CD8-positive, alpha-beta memory T cell (primary cell): ENCODE results near the gene CIB2. TPM values are rescaled to one million over a fixed set of nuclear protein-coding genes. Genes with fewer than 3 reads are reported as not detected.

Source experiments
- CTCF ChIA-PET: fragments of 350-600 bp; sonication (Branson Sonifier 250); formaldehyde crosslinking; loops from one replicate; lab custom pipeline; 2021; ENCODE audit warnings: antibody characterized with exemption; lab: Charles Lee
- POLR2A ChIA-PET: fragments of 350-600 bp; sonication (Branson Sonifier 250); formaldehyde crosslinking; loops from one replicate; lab custom pipeline; 2021; ENCODE audit warnings: antibody characterized with exemption; lab: Charles Lee
- DNase-seq, 5 donors: peaks; one replicate each; pipeline versions ENCODE4 v3.0.0 to v3.0.0-alpha.2; 2020 to 2022; ENCODE audit warnings: mixed read lengths in 1 of 5
- H3K27ac ChIP-seq: one replicate; pipeline ENCODE4 v1.7.0; 2013; ENCODE audit warnings: low read depth, mild to moderate bottlenecking, low read length, moderate library complexity
- H3K27me3 ChIP-seq: 2 replicates; pipeline ENCODE4 v1.7.0; 2013; ENCODE audit warnings: low read length, mild to moderate bottlenecking; ENCODE audit not compliant: insufficient read depth, poor library complexity, severe bottlenecking
- H3K36me3 ChIP-seq: 2 replicates; pipeline ENCODE4 v1.7.0; 2013; ENCODE audit warnings: mild to moderate bottlenecking, low read length, moderate library complexity; ENCODE audit not compliant: insufficient read depth
- H3K4me1 ChIP-seq: 2 replicates; pipeline ENCODE4 v1.7.0; 2013; ENCODE audit warnings: mild to moderate bottlenecking, low read length, moderate library complexity; ENCODE audit not compliant: insufficient read depth
- H3K4me3 ChIP-seq: 2 replicates; pipeline ENCODE4 v1.7.0; 2013; ENCODE audit warnings: mild to moderate bottlenecking, low read length
- H3K9me3 ChIP-seq: 2 replicates; pipeline ENCODE4 v1.7.0; 2013; ENCODE audit warnings: mild to moderate bottlenecking, low read length
- H3K27ac Mint-ChIP-seq, 8 donors: one replicate each; pipeline ENCODE4 v1.8.0; 2020 to 2021; ENCODE audit warnings: mixed read lengths in 8 of 8, mild to moderate bottlenecking in 6 of 8, inconsistent platforms in 3 of 8, moderate library complexity in 3 of 8
- H3K27me3 Mint-ChIP-seq, 2 donors: one replicate each; pipeline ENCODE4 v1.8.0; 2020 to 2021; ENCODE audit warnings: mixed read lengths in 2 of 2, mild to moderate bottlenecking in 1 of 2, moderate library complexity in 1 of 2
- H3K36me3 Mint-ChIP-seq, 3 donors: one replicate each; pipeline ENCODE4 v1.8.0; 2020 to 2021; ENCODE audit warnings: mixed read lengths in 3 of 3, inconsistent platforms in 1 of 3, mild to moderate bottlenecking in 1 of 3
- H3K4me1 Mint-ChIP-seq, 3 donors: one replicate each; pipeline ENCODE4 v1.8.0; 2020 to 2021; ENCODE audit warnings: mixed read lengths in 3 of 3, inconsistent platforms in 1 of 3, mild to moderate bottlenecking in 1 of 3
- H3K4me3 Mint-ChIP-seq, 7 donors: one replicate each; pipeline ENCODE4 v1.8.0; 2020 to 2021; ENCODE audit warnings: mixed read lengths in 7 of 7, mild to moderate bottlenecking in 6 of 7, moderate library complexity in 4 of 7, inconsistent platforms in 2 of 7
- H3K9me3 Mint-ChIP-seq, 5 donors: one replicate each; pipeline ENCODE4 v1.8.0; 2020 to 2022; ENCODE audit warnings: mixed read lengths in 5 of 5, mild to moderate bottlenecking in 3 of 5, moderate library complexity in 2 of 5, inconsistent platforms in 1 of 5
- polyA plus RNA-seq: library from polyadenylated mRNA; unstranded; fragments of 300-500 nt; fragmentation: Illumina TruSeq; gene quantifications from one replicate; pipeline ENCODE4 v1.2.3, GENCODE V29; 2021
- total RNA-seq, 2 experiments: library from RNA; stranded (reverse); gene quantifications; one replicate each; pipeline ENCODE4 v1.2.3, GENCODE V29; 2021

CIB2 gene
- total and polyA plus RNA-seq, 3 experiments from 2014 or later = 2.0 to 2.3 (median 2.1) TPM

- ChIA-PET POLR2A (interaction anchor here (1.4 kb wide), 1 partner anchor 32 kb away, joined by 3 read pairs; no protein-coding TSS in a partner anchor), CTCF (interaction anchor here (1.1 to 1.4 kb wide), 3 partner anchors 11 to 81 kb away, joined by 4 to 5 read pairs (median 4); no protein-coding TSS in a partner anchor)
- H3K4me3 Mint-ChIP-seq = peak overlapping the region in 1 of 7 donors; percentile 31
- Histone ChIP-seq H3K27me3 (no peaks in the 10 kb centered on the region), H3K4me3 (no peak overlapping the region), H3K4me1 (peaks cover 20% of the 10 kb centered on the region), H3K27ac (no peak overlapping the region), H3K36me3 (no peaks in the 10 kb centered on the region), H3K9me3 (no peaks in the 10 kb centered on the region)
- H3K4me1 Mint-ChIP-seq = peaks cover 20 to 41% (median 25%) of the 10 kb centered on the region in 3 donors
- H3K27me3 Mint-ChIP-seq = no peaks in the 10 kb centered on the region
- no peak for DNase-seq
- H3K9me3 Mint-ChIP-seq = no peaks in the 10 kb centered on the region
- H3K36me3 Mint-ChIP-seq = peaks cover 0 to 12% (median 0%) of the 10 kb centered on the region in 3 donors
- peak overlapping the region in 3 of 8 donors; percentile 36 to 74 (median 38) for H3K27ac Mint-ChIP-seq
Observed at GRCh38 chr15:78080088-78080460, 51.2 kb downstream of the CIB2 start.

DNA sequence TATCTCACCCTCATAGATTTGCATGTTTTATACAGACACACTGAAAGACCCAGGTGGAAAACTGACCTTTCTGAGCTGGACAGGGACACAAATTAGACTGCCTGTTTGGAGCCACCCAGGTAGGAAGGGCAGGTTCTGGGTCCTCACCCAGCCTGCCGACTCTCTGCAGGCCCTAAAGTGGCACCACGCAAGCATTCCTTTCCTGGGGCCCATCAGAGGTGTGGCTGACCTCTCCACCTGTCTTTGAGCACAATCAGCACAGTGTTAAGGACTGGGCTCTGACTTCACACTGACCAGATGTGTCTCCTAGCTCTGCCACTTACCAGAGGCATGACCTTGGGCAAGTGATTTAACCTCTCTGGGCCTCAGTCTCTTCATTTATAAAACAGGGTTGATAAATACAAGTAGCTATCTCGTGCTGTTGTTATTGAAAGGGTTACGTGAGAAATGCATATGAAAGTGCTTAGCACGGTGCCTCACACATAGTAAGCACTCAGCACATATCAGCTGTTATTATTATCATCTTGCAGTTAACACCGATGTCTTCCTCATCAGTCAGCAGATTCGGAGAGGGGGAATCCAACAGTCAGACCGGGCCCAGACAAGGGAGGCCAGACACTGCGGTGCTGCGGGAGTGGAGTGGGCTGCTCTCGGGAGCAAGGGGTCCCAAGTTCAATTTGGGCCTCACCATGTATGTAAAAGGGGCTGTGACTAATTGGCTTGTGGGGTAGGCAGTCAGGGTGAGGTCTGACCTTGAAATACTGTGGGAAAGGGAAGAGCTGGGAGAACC is 51.8 kb downstream of the CIB2 start:
- H3K4me3 Mint-ChIP-seq = peak overlapping the region in 5 of 7 donors; percentile 20 to 84 (median 31)
- no peak overlapping the region for H3K27ac ChIP-seq
- no peaks in the 10 kb centered on the region for H3K9me3 Mint-ChIP-seq
- H3K27me3 Mint-ChIP-seq = no peaks in the 10 kb centered on the region
- H3K9me3 ChIP-seq = no peaks in the 10 kb centered on the region
- no peaks in the 10 kb centered on the region for H3K36me3 ChIP-seq
- peaks cover 0 to 15% (median 2%) of the 10 kb centered on the region in 3 donors for H3K36me3 Mint-ChIP-seq
- H3K27me3 ChIP-seq = no peaks in the 10 kb centered on the region
- peak overlapping the region in 5 of 8 donors; percentile 36 to 79 (median 50) for H3K27ac Mint-ChIP-seq
- peaks cover 20% of the 10 kb centered on the region for H3K4me1 ChIP-seq
- DNase-seq = peak in 1 of 5 donors; percentile 38
- peaks cover 23 to 44% (median 29%) of the 10 kb centered on the region in 3 donors for H3K4me1 Mint-ChIP-seq
- ChIA-PET CTCF (interaction anchor here (1.1 to 1.4 kb wide), 3 partner anchors 11 to 80 kb away, joined by 4 to 5 read pairs (median 4); no protein-coding TSS in a partner anchor), POLR2A (interaction anchor here (1.4 kb wide), 1 partner anchor 32 kb away, joined by 3 read pairs; no protein-coding TSS in a partner anchor)
- H3K4me3 ChIP-seq = no peak overlapping the region

DNA sequence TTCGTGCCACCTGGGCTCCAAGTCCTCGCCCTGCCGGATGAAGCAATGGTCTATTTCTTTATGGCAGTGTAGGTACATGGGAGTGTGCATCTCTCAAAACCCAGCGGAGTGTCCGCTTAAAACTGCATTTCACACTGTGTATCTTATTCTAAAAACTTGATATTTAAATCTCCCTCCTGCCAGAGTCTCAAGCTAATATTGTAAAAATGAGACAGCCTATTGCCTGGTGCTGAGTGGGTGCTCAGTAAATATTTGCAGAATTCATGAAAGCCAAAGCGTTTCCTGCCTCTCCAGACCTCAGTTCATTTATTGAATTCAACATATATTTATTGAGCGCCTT is 53.4 kb downstream of the CIB2 start:
- peaks cover 0 to 18% (median 5%) of the 10 kb centered on the region in 3 donors for H3K36me3 Mint-ChIP-seq

GRCh38 chr15:78077053-78077870 is 54.0 kb downstream of the CIB2 start, which contains the start of gene TBC1D2B:
Gene TBC1D2B (minus strand): TSS chr15:78077711. CDS start chr15:78077652, 59 bp downstream.
- DNase-seq = peak; percentile 63 to 80 (median 67)
- Histone ChIP-seq H3K4me3 (peak within 1 kb of the TSS; percentile 79), H3K27me3 (no peaks in the 10 kb centered on the region), H3K4me1 (peaks cover 33% of the 10 kb centered on the region), H3K9me3 (no peaks in the 10 kb centered on the region), H3K36me3 (no peaks in the 10 kb centered on the region), H3K27ac (peak within 1 kb of the TSS; percentile 72)
- Mint-ChIP-seq H3K27me3 (no peaks in the 10 kb centered on the region), H3K27ac (peak within 1 kb of the TSS; percentile 95 to 99 (median 98)), H3K4me3 (peak within 1 kb of the TSS; percentile 95 to 100 (median 99)), H3K9me3 (no peaks in the 10 kb centered on the region), H3K4me1 (peaks cover 44 to 58% (median 45%) of the 10 kb centered on the region in 3 donors), H3K36me3 (peaks cover 0 to 18% (median 5%) of the 10 kb centered on the region in 3 donors)
- CTCF ChIA-PET = interaction anchor here (0.6 to 2.9 kb wide), 11 partner anchors 8 to 42 kb away, joined by 3 to 9 read pairs (median 4); no protein-coding TSS in a partner anchor
- POLR2A ChIA-PET = interaction anchor here (0.6 to 1.5 kb wide), 4 partner anchors 9 to 360 kb away, joined by 3 to 7 read pairs (median 4); partner anchors contain the start of gene IREB2

More for the DNA sequence above, 53.4 kb downstream of the CIB2 start:
- Mint-ChIP-seq H3K27me3 (no peaks in the 10 kb centered on the region), H3K27ac (peak overlapping the region; percentile 82 to 96 (median 90)), H3K9me3 (no peaks in the 10 kb centered on the region), H3K4me1 (peaks cover 39 to 53% (median 39%) of the 10 kb centered on the region in 3 donors), H3K4me3 (peak overlapping the region; percentile 84 to 100 (median 90))
- Histone ChIP-seq H3K4me3 (peak overlapping the region; percentile 45), H3K9me3 (no peaks in the 10 kb centered on the region), H3K27ac (no peak overlapping the region), H3K36me3 (no peaks in the 10 kb centered on the region), H3K4me1 (peaks cover 27% of the 10 kb centered on the region), H3K27me3 (no peaks in the 10 kb centered on the region)
- ChIA-PET CTCF (interaction anchor here (0.6 to 1.5 kb wide), 9 partner anchors 9 to 31 kb away, joined by 3 to 9 read pairs (median 3); no protein-coding TSS in a partner anchor), POLR2A (interaction anchor here (0.6 to 1.5 kb wide), 4 partner anchors 10 to 360 kb away, joined by 3 to 7 read pairs (median 4); partner anchors contain the start of gene IREB2)
- DNase-seq = no peak

DNA sequence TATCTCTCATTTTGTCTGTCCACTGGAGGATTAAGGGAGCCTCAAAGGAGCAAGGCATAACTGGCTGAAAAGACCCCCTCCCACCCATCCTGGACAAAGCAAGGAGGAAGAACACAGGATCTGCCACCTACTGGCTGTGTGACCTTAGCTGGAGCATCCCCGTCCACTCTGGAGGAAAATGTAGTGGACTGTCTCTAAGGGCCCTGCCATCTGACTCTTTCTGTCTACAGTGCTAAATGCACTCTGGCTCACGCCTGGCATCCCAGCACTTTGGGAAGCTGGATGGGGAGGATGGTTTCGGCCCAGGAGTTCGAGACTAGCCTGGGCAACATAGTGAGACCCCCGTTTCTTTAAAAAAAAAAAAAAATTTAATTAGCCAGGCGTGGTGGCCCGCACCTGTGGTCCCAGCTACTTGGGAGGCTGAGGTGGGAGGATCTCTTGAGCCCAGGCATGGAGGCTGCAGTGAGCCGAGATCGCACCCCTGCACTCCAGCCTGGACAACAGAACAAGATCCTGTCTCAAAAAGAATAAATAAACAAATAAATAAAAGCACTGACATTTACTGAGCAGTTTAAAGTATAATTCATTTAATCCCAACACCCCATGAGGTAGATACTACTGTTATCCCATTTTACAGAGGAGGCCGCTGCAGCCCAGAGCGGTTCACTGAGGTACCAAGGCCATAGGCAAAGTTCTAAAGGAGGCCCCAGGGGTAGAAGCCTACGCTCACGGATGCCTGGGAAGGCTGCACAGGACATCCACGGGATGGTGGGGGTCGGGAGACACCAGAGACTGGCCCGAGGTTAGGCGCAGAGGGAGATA is 54.8 kb downstream of the CIB2 start:
- H3K4me1 ChIP-seq = peaks cover 41% of the 10 kb centered on the region
- H3K36me3 ChIP-seq = no peaks in the 10 kb centered on the region
- peak overlapping the region; percentile 79 for H3K4me3 ChIP-seq
- H3K4me1 Mint-ChIP-seq = peaks cover 51 to 64% (median 53%) of the 10 kb centered on the region in 3 donors
- H3K9me3 ChIP-seq = no peaks in the 10 kb centered on the region
- peak overlapping the region; percentile 72 for H3K27ac ChIP-seq
- POLR2A ChIA-PET = interaction anchor here (1.1 to 1.5 kb wide), 4 partner anchors 8 to 42 kb away, joined by 4 to 7 read pairs (median 6); no protein-coding TSS in a partner anchor
- H3K27me3 Mint-ChIP-seq = no peaks in the 10 kb centered on the region
- DNase-seq = peak in 1 of 5 donors; percentile 33
- no peaks in the 10 kb centered on the region for H3K9me3 Mint-ChIP-seq
- CTCF ChIA-PET = interaction anchor here (1.0 to 2.9 kb wide), 8 partner anchors 14 to 117 kb away, joined by 3 to 8 read pairs (median 3); no protein-coding TSS in a partner anchor
- peak overlapping the region; percentile 95 to 99 (median 98) for H3K27ac Mint-ChIP-seq
- H3K36me3 Mint-ChIP-seq = peaks cover 0 to 19% (median 5%) of the 10 kb centered on the region in 3 donors
- H3K27me3 ChIP-seq = no peaks in the 10 kb centered on the region
- H3K4me3 Mint-ChIP-seq = peak overlapping the region; percentile 95 to 100 (median 99)

DNA sequence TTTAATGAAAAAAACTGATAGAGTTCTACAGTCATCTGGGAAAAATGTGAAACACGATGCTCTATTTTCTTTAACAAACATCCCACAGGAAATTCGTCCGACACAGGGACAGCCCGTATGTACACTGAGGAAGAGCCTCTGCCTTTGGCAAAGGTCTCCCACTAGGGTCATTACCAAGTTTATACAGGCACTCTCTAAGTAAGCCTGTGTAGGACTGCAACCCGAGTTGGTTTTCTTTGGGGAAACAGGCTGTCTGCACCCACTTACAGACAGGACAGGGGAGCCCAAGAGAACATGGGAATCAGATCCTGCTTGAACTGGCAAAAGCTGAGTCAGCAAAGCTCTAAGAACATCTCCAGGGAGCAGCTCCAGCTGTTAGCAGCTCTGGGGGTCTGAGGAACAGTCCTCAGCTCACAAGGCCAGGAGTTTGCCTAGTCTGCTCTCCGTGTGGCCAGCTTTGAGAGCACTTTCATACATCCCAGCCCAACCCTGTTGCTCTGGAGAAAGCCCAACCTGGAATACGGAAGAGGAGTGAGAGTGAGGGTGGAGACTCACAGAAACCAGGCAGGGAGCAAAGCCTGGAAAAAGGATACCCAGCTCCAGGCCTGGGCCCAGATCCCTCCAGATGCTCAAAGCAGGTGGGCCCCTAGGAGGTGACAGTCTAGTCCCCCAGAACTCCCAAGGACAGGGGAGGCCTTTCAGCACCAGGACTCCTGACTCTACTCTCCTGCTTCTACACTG is 55.6 kb downstream of the CIB2 start:
- POLR2A ChIA-PET = interaction anchor here (1.1 to 1.3 kb wide), 2 partner anchors 26 to 41 kb away, joined by 4 to 7 read pairs; no protein-coding TSS in a partner anchor

More for the DNA sequence above, 55.6 kb downstream of the CIB2 start:
- Histone ChIP-seq H3K27me3 (no peaks in the 10 kb centered on the region), H3K9me3 (no peaks in the 10 kb centered on the region), H3K36me3 (no peaks in the 10 kb centered on the region), H3K27ac (no peak overlapping the region), H3K4me3 (peak overlapping the region; percentile 79), H3K4me1 (peaks cover 48% of the 10 kb centered on the region)
- H3K27me3 Mint-ChIP-seq = no peaks in the 10 kb centered on the region
- peaks cover 0 to 21% (median 5%) of the 10 kb centered on the region in 3 donors for H3K36me3 Mint-ChIP-seq
- CTCF ChIA-PET = interaction anchor here (1.0 to 2.9 kb wide), 7 partner anchors 14 to 116 kb away, joined by 3 to 8 read pairs (median 3); no protein-coding TSS in a partner anchor
- H3K4me3 Mint-ChIP-seq = peak overlapping the region; percentile 95 to 100 (median 99)
- peaks cover 54 to 69% (median 56%) of the 10 kb centered on the region in 3 donors for H3K4me1 Mint-ChIP-seq
- H3K27ac Mint-ChIP-seq = peak overlapping the region; percentile 80 to 99 (median 97)
- peak in 1 of 5 donors; percentile 43 for DNase-seq
- H3K9me3 Mint-ChIP-seq = no peaks in the 10 kb centered on the region
